Retinal pigment epithelial cell (primary cell): ENCODE data around the gene SLC24A4.

Experiments used
- DNase-seq: peaks from one replicate; pipeline ENCODE4 v3.0.0-alpha.2; 2010; ENCODE audit warnings: low read depth
- H3K4me3 ChIP-seq: 2 replicates; pipeline ENCODE4 v1.5.1; 2011; ENCODE audit warnings: mild to moderate bottlenecking, low read length, control low read depth, moderate library complexity
- CTCF ChIP-seq: conservative IDR thresholded peaks from 2 replicates; pipeline ENCODE4 v1.5.1; 2011; ENCODE audit warnings: low read depth, low read length, control low read depth, inconsistent platforms

SLC24A4 gene

GRCh38 chr14:92351750-92352149 is 28.8 kb downstream of the SLC24A4 start:
- TF ChIP-seq CTCF: no peak
- DNase-seq: no peak
- H3K4me3 ChIP-seq: no peak overlapping the region

GRCh38 chr14:92352158-92352985 is 29.4 kb downstream of the SLC24A4 start:
- H3K4me3 ChIP-seq: no peak overlapping the region
- peak; percentile 45 for TF ChIP-seq CTCF
- DNase-seq: no peak

- TF ChIP-seq CTCF: no peak
- H3K4me3 ChIP-seq: no peak overlapping the region
- no peak for DNase-seq
Observed at GRCh38 chr14:92353447-92353846, 30.5 kb downstream of the SLC24A4 start.

GRCh38 chr14:92356677-92357076 is 33.7 kb downstream of the SLC24A4 start:
- no peak for TF ChIP-seq CTCF
- DNase-seq: no peak
- H3K4me3 ChIP-seq: no peak overlapping the region

GRCh38 chr14:92360651-92361370 is 37.8 kb downstream of the SLC24A4 start:
- no peak for TF ChIP-seq CTCF
- no peak for DNase-seq
- no peak overlapping the region for H3K4me3 ChIP-seq

- H3K4me3 ChIP-seq: no peak overlapping the region
- TF ChIP-seq CTCF: peak; percentile 24
- peak; percentile 87 for DNase-seq
Observed at GRCh38 chr14:92362781-92363235, 39.8 kb downstream of the SLC24A4 start.
